ENCODE results near the gene PHACTR1. TPM values are rescaled to one million over a fixed set of nuclear protein-coding genes. Genes with fewer than 3 reads are reported as not detected.

Gene PHACTR1
- total RNA-seq, 1 experiment from 2014 or later, result 15.5 TPM

DNA sequence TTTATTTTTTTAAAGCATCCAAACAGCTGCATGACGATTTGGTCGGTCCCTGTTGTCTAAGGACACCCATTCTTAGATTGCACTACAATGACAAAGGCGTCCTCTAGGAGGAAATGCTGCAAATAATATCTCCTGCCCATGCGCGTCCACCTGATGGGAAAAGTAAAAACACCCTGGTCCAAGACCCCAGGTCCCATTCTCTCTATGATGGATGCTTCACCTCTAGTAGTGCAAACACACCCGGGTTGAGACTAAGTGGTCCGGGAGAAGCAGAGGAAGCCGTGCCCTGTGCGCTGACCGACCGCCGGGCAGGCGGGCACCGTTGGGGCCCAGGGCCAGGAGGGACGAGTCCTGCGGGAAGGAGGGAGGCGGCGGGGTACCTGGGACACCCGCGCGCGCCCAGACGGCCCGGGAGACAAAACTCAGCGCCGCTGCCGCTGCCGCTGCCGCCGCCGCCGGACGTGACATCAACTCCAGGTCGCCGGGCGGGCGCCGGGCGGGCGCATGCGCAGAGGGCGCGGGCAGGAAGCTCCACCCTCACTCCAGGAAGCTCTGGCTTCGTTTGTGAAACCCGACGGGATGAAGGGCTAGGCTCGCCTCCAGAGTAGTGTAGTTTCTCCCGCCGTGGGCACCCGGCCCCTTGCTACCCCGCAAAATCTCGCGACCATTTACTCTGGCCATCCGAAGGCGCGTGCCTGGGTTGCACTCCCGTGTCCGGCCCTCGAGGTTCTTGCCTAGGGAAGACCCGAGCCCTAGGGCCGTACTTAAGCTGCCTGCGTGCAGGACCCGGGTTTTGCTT, 611.7 kb downstream of the PHACTR1 start, which contains the start of gene TBC1D7 (continued):
- TF ChIP-seq, protein P1, sequence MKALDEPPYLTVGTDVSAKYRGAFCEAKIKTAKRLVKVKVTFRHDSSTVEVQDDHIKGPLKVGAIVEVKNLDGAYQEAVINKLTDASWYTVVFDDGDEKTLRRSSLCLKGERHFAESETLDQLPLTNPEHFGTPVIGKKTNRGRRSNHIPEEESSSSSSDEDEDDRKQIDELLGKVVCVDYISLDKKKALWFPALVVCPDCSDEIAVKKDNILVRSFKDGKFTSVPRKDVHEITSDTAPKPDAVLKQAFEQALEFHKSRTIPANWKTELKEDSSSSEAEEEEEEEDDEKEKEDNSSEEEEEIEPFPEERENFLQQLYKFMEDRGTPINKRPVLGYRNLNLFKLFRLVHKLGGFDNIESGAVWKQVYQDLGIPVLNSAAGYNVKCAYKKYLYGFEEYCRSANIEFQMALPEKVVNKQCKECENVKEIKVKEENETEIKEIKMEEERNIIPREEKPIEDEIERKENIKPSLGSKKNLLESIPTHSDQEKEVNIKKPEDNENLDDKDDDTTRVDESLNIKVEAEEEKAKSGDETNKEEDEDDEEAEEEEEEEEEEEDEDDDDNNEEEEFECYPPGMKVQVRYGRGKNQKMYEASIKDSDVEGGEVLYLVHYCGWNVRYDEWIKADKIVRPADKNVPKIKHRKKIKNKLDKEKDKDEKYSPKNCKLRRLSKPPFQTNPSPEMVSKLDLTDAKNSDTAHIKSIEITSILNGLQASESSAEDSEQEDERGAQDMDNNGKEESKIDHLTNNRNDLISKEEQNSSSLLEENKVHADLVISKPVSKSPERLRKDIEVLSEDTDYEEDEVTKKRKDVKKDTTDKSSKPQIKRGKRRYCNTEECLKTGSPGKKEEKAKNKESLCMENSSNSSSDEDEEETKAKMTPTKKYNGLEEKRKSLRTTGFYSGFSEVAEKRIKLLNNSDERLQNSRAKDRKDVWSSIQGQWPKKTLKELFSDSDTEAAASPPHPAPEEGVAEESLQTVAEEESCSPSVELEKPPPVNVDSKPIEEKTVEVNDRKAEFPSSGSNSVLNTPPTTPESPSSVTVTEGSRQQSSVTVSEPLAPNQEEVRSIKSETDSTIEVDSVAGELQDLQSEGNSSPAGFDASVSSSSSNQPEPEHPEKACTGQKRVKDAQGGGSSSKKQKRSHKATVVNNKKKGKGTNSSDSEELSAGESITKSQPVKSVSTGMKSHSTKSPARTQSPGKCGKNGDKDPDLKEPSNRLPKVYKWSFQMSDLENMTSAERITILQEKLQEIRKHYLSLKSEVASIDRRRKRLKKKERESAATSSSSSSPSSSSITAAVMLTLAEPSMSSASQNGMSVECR (CRISPR knock-in tag; IDR thresholded peaks at IDR 0.05; ENCODE audit: borderline replicate concordance), result 0 out of 2 replicates have a peak, but pooled peaks have one; percentile 29
- peak; percentile 56; the same call in 1 of the 2 replicates for TF ChIP-seq FOXK1 (CRISPR knock-in tag; IDR thresholded peaks at IDR 0.05)
- peak; percentile 75; the same call in 1 of the 2 replicates for TF ChIP-seq SP1 (CRISPR knock-in tag; conservative IDR thresholded peaks at IDR 0.05)
- peak; percentile 91 for TF ChIP-seq CREM (CRISPR knock-in tag; IDR thresholded peaks at IDR 0.05)
- no peak for TF ChIP-seq HMGA2 (CRISPR knock-in tag; IDR thresholded peaks at IDR 0.05)
- TF ChIP-seq NFE2L1 (CRISPR knock-in tag; IDR thresholded peaks at IDR 0.05), result 0 out of 2 replicates have a peak, but pooled peaks have one; percentile 28
- peak; percentile 41; the same call in 1 of the 2 replicates for TF ChIP-seq ETV6 (CRISPR knock-in tag; IDR thresholded peaks at IDR 0.05)
- peak; percentile 56 for TF ChIP-seq GABPB1 (CRISPR knock-in tag; IDR thresholded peaks at IDR 0.05)
- TF ChIP-seq NR1H2 (CRISPR knock-in tag; IDR thresholded peaks at IDR 0.05), result 0 out of 2 replicates have a peak, but pooled peaks have one; percentile 48
- TF ChIP-seq, protein P2, sequence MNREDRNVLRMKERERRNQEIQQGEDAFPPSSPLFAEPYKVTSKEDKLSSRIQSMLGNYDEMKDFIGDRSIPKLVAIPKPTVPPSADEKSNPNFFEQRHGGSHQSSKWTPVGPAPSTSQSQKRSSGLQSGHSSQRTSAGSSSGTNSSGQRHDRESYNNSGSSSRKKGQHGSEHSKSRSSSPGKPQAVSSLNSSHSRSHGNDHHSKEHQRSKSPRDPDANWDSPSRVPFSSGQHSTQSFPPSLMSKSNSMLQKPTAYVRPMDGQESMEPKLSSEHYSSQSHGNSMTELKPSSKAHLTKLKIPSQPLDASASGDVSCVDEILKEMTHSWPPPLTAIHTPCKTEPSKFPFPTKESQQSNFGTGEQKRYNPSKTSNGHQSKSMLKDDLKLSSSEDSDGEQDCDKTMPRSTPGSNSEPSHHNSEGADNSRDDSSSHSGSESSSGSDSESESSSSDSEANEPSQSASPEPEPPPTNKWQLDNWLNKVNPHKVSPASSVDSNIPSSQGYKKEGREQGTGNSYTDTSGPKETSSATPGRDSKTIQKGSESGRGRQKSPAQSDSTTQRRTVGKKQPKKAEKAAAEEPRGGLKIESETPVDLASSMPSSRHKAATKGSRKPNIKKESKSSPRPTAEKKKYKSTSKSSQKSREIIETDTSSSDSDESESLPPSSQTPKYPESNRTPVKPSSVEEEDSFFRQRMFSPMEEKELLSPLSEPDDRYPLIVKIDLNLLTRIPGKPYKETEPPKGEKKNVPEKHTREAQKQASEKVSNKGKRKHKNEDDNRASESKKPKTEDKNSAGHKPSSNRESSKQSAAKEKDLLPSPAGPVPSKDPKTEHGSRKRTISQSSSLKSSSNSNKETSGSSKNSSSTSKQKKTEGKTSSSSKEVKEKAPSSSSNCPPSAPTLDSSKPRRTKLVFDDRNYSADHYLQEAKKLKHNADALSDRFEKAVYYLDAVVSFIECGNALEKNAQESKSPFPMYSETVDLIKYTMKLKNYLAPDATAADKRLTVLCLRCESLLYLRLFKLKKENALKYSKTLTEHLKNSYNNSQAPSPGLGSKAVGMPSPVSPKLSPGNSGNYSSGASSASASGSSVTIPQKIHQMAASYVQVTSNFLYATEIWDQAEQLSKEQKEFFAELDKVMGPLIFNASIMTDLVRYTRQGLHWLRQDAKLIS (CRISPR knock-in tag; IDR thresholded peaks at IDR 0.05; ENCODE audit: borderline replicate concordance), result no peak
- TF ChIP-seq, protein P3, sequence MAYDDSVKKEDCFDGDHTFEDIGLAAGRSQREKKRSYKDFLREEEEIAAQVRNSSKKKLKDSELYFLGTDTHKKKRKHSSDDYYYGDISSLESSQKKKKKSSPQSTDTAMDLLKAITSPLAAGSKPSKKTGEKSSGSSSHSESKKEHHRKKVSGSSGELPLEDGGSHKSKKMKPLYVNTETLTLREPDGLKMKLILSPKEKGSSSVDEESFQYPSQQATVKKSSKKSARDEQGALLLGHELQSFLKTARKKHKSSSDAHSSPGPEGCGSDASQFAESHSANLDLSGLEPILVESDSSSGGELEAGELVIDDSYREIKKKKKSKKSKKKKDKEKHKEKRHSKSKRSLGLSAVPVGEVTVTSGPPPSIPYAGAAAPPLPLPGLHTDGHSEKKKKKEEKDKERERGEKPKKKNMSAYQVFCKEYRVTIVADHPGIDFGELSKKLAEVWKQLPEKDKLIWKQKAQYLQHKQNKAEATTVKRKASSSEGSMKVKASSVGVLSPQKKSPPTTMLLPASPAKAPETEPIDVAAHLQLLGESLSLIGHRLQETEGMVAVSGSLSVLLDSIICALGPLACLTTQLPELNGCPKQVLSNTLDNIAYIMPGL (CRISPR knock-in tag; IDR thresholded peaks at IDR 0.05), result peak; percentile 41; the same call in 1 of the 2 replicates
- TF ChIP-seq TCF7 (CRISPR knock-in tag; IDR thresholded peaks at IDR 0.05; ENCODE audit: low read depth), result no peak
- TF ChIP-seq ZNF263 (CRISPR knock-in tag; IDR thresholded peaks at IDR 0.05; ENCODE audit: low read depth), result peak; percentile 54; the same call in 1 of the 2 replicates
- TF ChIP-seq MXD4 (CRISPR knock-in tag; IDR thresholded peaks at IDR 0.05; ENCODE audit: borderline replicate concordance), result no peak
- TF ChIP-seq, protein P4, sequence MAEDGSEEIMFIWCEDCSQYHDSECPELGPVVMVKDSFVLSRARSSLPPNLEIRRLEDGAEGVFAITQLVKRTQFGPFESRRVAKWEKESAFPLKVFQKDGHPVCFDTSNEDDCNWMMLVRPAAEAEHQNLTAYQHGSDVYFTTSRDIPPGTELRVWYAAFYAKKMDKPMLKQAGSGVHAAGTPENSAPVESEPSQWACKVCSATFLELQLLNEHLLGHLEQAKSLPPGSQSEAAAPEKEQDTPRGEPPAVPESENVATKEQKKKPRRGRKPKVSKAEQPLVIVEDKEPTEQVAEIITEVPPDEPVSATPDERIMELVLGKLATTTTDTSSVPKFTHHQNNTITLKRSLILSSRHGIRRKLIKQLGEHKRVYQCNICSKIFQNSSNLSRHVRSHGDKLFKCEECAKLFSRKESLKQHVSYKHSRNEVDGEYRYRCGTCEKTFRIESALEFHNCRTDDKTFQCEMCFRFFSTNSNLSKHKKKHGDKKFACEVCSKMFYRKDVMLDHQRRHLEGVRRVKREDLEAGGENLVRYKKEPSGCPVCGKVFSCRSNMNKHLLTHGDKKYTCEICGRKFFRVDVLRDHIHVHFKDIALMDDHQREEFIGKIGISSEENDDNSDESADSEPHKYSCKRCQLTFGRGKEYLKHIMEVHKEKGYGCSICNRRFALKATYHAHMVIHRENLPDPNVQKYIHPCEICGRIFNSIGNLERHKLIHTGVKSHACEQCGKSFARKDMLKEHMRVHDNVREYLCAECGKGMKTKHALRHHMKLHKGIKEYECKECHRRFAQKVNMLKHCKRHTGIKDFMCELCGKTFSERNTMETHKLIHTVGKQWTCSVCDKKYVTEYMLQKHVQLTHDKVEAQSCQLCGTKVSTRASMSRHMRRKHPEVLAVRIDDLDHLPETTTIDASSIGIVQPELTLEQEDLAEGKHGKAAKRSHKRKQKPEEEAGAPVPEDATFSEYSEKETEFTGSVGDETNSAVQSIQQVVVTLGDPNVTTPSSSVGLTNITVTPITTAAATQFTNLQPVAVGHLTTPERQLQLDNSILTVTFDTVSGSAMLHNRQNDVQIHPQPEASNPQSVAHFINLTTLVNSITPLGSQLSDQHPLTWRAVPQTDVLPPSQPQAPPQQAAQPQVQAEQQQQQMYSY (CRISPR knock-in tag; IDR thresholded peaks at IDR 0.05), result peak; percentile 59; the same call in 1 of the 2 replicates

Data from WTC11 (cell line).